A375 (cell line): ENCODE measurements around the gene ZNF527. TPM values are rescaled to one million over a fixed set of nuclear protein-coding genes. Genes with fewer than 3 reads are reported as not detected.

Source experiments
- total RNA-seq: library from RNA; depleted of rRNA; stranded (reverse); fragments of >200 nt; shearing (Covaris generic); gene quantifications from 2 replicates; pipeline ENCODE4 v1.2.3, GENCODE V29; 2014; rRNA removed

Gene ZNF527
- total RNA-seq, result 2.1 and 4.8 TPM in 2 replicates

GRCh38 chr19:37370880-37371661 lies at the start of gene ZNF527:
ZNF527 (plus strand) TSS chr19:37371099; CDS start chr19:37374199, 3,100 bp downstream.

Other genes with a start within 250 kb of the ZNF527 start
- 7.4 and 8.4 TPM in 2 replicates for gene ZNF585A, start 198.4 kb upstream of the ZNF527 start, total RNA-seq
- gene ZNF585B, start 160.6 kb upstream of the ZNF527 start, total RNA-seq, result 9.4 and 10.2 TPM in 2 replicates
- gene ZNF383, start 152.9 kb upstream of the ZNF527 start, total RNA-seq, result 5.9 and 7.4 TPM in 2 replicates
- 5.8 and 6.3 TPM in 2 replicates for gene ZNF569, start 96.3 kb downstream of the ZNF527 start, total RNA-seq
- 4.4 and 6.9 TPM in 2 replicates for gene ZNF570, start 98.3 kb downstream of the ZNF527 start, total RNA-seq
- 1.7 and 1.9 TPM in 2 replicates for gene ZNF793, start 135.8 kb downstream of the ZNF527 start, total RNA-seq
- 0.98 and 2.1 TPM in 2 replicates for gene ZNF571, start 223.7 kb downstream of the ZNF527 start, total RNA-seq
- gene ZNF540, start 223.8 kb downstream of the ZNF527 start, total RNA-seq, result 0.15 and 2.0 TPM in 2 replicates